ENCODE measurements around the gene PTN. TPM values are rescaled to one million over a fixed set of nuclear protein-coding genes. Genes with fewer than 3 reads are reported as not detected.

PTN gene
- total RNA-seq, 1 experiment from 2014 or later: 0.13 TPM

GRCh38 chr7:137304624-137305235 lies 38.8 kb downstream of the PTN start:
- CTCF ChIA-PET: no interaction called here
- BruUV-seq (replicated peaks): no TSS peak
- intact Hi-C loops (cut with micrococcal nuclease; ENCODE audit: unreplicated experiment): no loop called here

GRCh38 chr7:137304165-137304564 lies 39.4 kb downstream of the PTN start:
- in situ Hi-C loops (cut with HindIII; ENCODE audit: low pct_unique_long_range_greater_than_20kb, low sequenced_read_pairs): no loop called here
- no TSS peak for BruUV-seq (replicated peaks)
- intact Hi-C loops (cut with micrococcal nuclease; ENCODE audit: unreplicated experiment): no loop called here
- no peak for TF ChIP-seq POLR2AphosphoS5 (IDR thresholded peaks at IDR 0.05; ENCODE audit: low read depth, low read length)
- no peak for TF ChIP-seq SIN3A (IDR thresholded peaks at IDR 0.05; ENCODE audit: borderline replicate concordance, insufficient read depth, low read depth, low read length)
- no peak for TF ChIP-seq CTCF (IDR thresholded peaks at IDR 0.05)
- no peak for TF ChIP-seq REST (IDR thresholded peaks at IDR 0.05; ENCODE audit: insufficient read depth in 1 of 2, low read depth in 2 of 2, low read length in 1 of 2)
- TF ChIP-seq TCF7L2 (IDR thresholded peaks at IDR 0.05; ENCODE audit: low read depth, low read length): no peak
- Histone ChIP-seq H3K27ac (ENCODE audit: low read length) (no peak overlapping the region), H3K36me3 (ENCODE audit: control insufficient read depth, insufficient read depth, low read length) (no peaks in the 10 kb centered on the region), H3K4me1 (ENCODE audit: control insufficient read depth, insufficient read depth, low read length) (no peaks in the 10 kb centered on the region), H3K4me3 (ENCODE audit: low read depth in 2 of 2, low read length in 2 of 2) (no peak overlapping the region), H3K9me3 (ENCODE audit: control insufficient read depth, insufficient read depth, low read depth, low read length) (no peaks in the 10 kb centered on the region), H3K27me3 (ENCODE audit: control insufficient read depth, insufficient read depth, low read length) (no peaks in the 10 kb centered on the region)
- ChIA-PET POLR2A (no interaction called here), CTCF (no interaction called here)
- ATAC-seq (no peak), DNase-seq (ENCODE audit: low read depth, low spot score) (no peak)

More at GRCh38 chr7:137304624-137305235, 38.8 kb downstream of the PTN start:
- POLR2A ChIA-PET: no interaction called here
- in situ Hi-C loops (cut with HindIII; ENCODE audit: low pct_unique_long_range_greater_than_20kb, low sequenced_read_pairs): no loop called here
- no peak for TF ChIP-seq REST (IDR thresholded peaks at IDR 0.05; ENCODE audit: insufficient read depth in 1 of 2, low read depth in 2 of 2, low read length in 1 of 2)
- no peak for TF ChIP-seq CTCF (IDR thresholded peaks at IDR 0.05)
- TF ChIP-seq SIN3A (IDR thresholded peaks at IDR 0.05; ENCODE audit: borderline replicate concordance, insufficient read depth, low read depth, low read length): no peak
- TF ChIP-seq POLR2AphosphoS5 (IDR thresholded peaks at IDR 0.05; ENCODE audit: low read depth, low read length): no peak
- TF ChIP-seq TCF7L2 (IDR thresholded peaks at IDR 0.05; ENCODE audit: low read depth, low read length): no peak
- H3K9me3 ChIP-seq (ENCODE audit: control insufficient read depth, insufficient read depth, low read depth, low read length): no peaks in the 10 kb centered on the region
- no peaks in the 10 kb centered on the region for H3K27me3 ChIP-seq (ENCODE audit: control insufficient read depth, insufficient read depth, low read length)
- H3K27ac ChIP-seq (ENCODE audit: low read length): no peak overlapping the region
- ATAC-seq: no peak
- DNase-seq (ENCODE audit: low read depth, low spot score): no peak
- no peak overlapping the region for H3K4me3 ChIP-seq (ENCODE audit: low read depth in 2 of 2, low read length in 2 of 2)
- no peaks in the 10 kb centered on the region for H3K4me1 ChIP-seq (ENCODE audit: control insufficient read depth, insufficient read depth, low read length)
- no peaks in the 10 kb centered on the region for H3K36me3 ChIP-seq (ENCODE audit: control insufficient read depth, insufficient read depth, low read length)

Measured in Panc1 (cell line).